Tibial artery (tissue), 4 donors: ENCODE measurements around the gene SMIM17.

Source experiments
- DNase-seq, 2 donors: peaks; one replicate each; pipeline ENCODE4 v3.0.0-alpha.2; 2019
- H3K27ac ChIP-seq, 2 donors: fragments of 200-600 bp; sonication (generic) in 1 of 2; 1 replicate in 1 of 2; 2 replicates in 1 of 2; pipeline ENCODE4 v1.5.1; 2018 to 2019; ENCODE audit warnings: mild to moderate bottlenecking in 1 of 2
- H3K27me3 ChIP-seq, 2 donors: fragments of 200-600 bp; sonication (generic) in 1 of 2; one replicate each; pipeline versions ENCODE4 v1.5.1 to v1.6.0; 2016 to 2019
- H3K36me3 ChIP-seq, 3 donors: fragments of 200-600 bp; sonication (generic) in 2 of 3; one replicate each; pipeline ENCODE4 v1.5.1; 2016 to 2019; ENCODE audit warnings: mild to moderate bottlenecking in 2 of 3
- H3K4me1 ChIP-seq, 4 donors: fragments of 200-600 bp; sonication (generic) in 2 of 4; 1 replicate in 3 of 4; 2 replicates in 1 of 4; pipeline ENCODE4 v1.5.1; 2016 to 2019
- H3K4me3 ChIP-seq, 2 donors: fragments of 200-600 bp; sonication (generic) in 1 of 2; 1 replicate in 1 of 2; 2 replicates in 1 of 2; pipeline ENCODE4 v1.5.1; 2018 to 2019; ENCODE audit warnings: mild to moderate bottlenecking in 2 of 2
- H3K9me3 ChIP-seq, 3 donors: fragments of 200-600 bp; sonication (generic) in 1 of 3; one replicate each; pipeline ENCODE4 v1.5.1; 2016 to 2019
- intact Hi-C: fragments of 100-400 bp; cut with DNase I; formaldehyde crosslinking; loops from one replicate; pipeline ENCODE4 v1.15.0; 2023; ENCODE audit warnings: low total_unique reads
- TF ChIP-seq, protein P1 (sequence below), 2 experiments: fragments of 200-600 bp in 1 of 2; fragments of 450-650 bp in 1 of 2; IDR thresholded peaks; one replicate each; pipeline ENCODE4 v1.5.1; 2017 to 2019; ENCODE audit warnings: antibody characterized with exemption in 2 of 2, mild to moderate bottlenecking in 1 of 2, moderate library complexity in 1 of 2

Gene SMIM17

DNA sequence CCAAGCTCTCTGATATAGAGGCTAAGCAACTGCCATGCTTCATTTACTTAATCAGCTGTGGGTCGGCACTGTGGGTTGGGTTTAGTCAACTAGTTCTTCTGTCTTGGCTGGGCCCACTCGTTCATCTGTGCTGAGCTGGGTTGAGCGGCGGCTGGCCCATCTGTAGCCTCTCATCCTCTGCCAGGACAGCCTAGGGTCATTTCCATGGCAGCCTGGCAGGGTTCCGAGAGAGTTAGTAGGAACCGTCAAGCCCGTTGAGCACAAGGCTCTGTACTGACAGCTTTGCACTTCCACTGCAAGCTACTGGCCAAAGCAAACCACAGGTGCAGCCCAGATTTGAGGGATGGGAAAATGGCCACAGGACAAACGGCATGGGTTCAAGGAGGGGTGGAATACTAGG lies 35.2 kb downstream of the SMIM17 start:
- DNase-seq, result no peak
- Histone ChIP-seq H3K36me3 (no peaks in the 10 kb centered on the region), H3K9me3 (no peaks in the 10 kb centered on the region), H3K27ac (no peak overlapping the region), H3K27me3 (no peaks in the 10 kb centered on the region), H3K4me3 (no peak overlapping the region), H3K4me1 (no peaks in the 10 kb centered on the region)
- TF ChIP-seq, protein P1, sequence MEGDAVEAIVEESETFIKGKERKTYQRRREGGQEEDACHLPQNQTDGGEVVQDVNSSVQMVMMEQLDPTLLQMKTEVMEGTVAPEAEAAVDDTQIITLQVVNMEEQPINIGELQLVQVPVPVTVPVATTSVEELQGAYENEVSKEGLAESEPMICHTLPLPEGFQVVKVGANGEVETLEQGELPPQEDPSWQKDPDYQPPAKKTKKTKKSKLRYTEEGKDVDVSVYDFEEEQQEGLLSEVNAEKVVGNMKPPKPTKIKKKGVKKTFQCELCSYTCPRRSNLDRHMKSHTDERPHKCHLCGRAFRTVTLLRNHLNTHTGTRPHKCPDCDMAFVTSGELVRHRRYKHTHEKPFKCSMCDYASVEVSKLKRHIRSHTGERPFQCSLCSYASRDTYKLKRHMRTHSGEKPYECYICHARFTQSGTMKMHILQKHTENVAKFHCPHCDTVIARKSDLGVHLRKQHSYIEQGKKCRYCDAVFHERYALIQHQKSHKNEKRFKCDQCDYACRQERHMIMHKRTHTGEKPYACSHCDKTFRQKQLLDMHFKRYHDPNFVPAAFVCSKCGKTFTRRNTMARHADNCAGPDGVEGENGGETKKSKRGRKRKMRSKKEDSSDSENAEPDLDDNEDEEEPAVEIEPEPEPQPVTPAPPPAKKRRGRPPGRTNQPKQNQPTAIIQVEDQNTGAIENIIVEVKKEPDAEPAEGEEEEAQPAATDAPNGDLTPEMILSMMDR (IDR thresholded peaks at IDR 0.05), result no peak
- intact Hi-C loops, result no loop called here

DNA sequence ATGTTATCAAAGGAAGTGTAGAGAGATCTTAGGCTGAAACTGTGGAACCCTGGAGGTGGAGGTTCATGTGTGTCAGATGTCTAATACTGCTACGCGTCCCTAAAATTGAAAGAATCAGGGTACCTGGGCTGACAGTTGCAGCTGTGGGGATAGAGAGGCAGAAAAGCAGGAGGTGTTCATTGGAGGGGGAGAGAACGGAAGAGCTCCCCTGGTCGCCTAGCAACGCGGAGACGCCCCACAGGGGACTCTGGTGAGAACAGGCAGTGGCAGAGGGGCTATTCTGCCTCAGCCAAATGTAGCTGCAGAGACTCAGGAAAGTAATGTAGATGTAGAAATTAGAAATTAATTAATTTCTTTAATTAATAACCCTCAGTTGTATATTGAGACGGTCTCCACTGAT lies 38.7 kb downstream of the SMIM17 start:
- no peaks in the 10 kb centered on the region for H3K36me3 ChIP-seq
- TF ChIP-seq, protein P1 (IDR thresholded peaks at IDR 0.05), result no peak
- DNase-seq, result no peak
- no peaks in the 10 kb centered on the region for H3K9me3 ChIP-seq
- H3K4me3 ChIP-seq, result no peak overlapping the region
- H3K27ac ChIP-seq, result no peak overlapping the region
- no peaks in the 10 kb centered on the region for H3K27me3 ChIP-seq
- intact Hi-C loops, result no loop called here
- H3K4me1 ChIP-seq, result no peaks in the 10 kb centered on the region

DNA sequence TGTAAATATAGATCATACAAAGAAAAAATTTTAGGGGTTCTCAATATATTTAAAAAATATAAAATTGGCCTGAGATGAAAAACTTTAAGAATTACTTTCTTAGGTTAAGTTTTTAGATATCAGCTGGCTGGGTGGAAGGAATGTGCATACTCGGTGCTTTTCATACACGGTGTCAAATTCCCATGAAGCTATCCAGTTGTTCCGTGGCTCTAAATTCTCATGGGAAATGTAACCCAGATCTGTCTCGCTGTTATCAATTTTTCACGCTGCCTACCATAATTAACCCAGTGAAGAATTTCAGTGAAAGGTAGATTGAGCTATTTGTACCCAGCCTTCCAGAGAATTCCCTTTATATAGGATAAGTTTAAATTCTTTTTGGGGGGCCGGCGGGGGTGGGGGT lies 40.2 kb downstream of the SMIM17 start:
- Histone ChIP-seq H3K4me3 (no peak overlapping the region), H3K9me3 (no peaks in the 10 kb centered on the region), H3K27ac (no peak overlapping the region), H3K4me1 (no peaks in the 10 kb centered on the region), H3K27me3 (no peaks in the 10 kb centered on the region), H3K36me3 (no peaks in the 10 kb centered on the region)
- DNase-seq, result no peak
- TF ChIP-seq, protein P1 (IDR thresholded peaks at IDR 0.05), result no peak
- intact Hi-C loops, result no loop called here

DNA sequence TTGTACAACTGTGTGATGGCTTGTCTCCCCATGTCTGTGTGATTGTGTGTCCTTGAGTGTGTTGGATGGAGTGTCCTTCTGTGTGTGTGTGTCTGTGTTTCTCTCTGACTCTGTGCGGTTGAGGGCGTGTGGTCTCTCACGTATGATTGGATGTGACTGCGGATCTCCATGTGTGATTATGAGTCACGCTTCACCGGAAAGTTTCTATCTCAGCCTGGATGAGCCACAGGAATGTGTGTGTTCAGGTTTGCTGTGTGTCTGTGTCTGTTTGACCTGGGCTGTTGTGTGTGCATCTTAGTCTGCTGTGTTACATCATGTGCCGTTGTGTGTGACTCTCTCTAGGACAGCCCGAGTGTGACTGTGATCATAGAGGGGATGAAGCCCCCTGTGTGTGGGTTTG lies 44.1 kb downstream of the SMIM17 start:
- H3K27ac ChIP-seq, result no peak overlapping the region
- H3K4me3 ChIP-seq, result no peak overlapping the region
- intact Hi-C loops, result no loop called here
- no peaks in the 10 kb centered on the region for H3K4me1 ChIP-seq
- TF ChIP-seq, protein P1 (IDR thresholded peaks at IDR 0.05), result no peak
- no peak for DNase-seq
- H3K9me3 ChIP-seq, result no peaks in the 10 kb centered on the region
- H3K27me3 ChIP-seq, result no peaks in the 10 kb centered on the region
- no peaks in the 10 kb centered on the region for H3K36me3 ChIP-seq

DNA sequence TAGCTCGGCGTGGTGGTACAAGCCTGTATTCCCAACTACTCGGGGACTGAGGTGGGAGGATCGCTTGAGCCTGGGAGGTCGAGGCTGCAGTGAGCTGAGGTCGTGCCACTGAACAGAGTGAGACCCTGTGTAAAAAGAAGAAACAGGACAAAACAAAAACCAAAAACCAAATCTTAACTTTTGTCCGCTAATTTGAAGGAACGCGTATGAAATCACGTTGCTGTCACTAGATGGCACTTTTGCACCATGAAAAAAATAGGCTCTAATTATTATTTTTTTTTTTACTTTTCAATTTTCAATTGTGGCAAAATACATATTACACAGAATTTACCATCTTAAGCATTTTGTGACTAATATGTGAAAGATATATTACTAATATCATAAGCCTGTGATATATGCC lies 46.2 kb downstream of the SMIM17 start:
- intact Hi-C loops, result no loop called here

More for the DNA sequence above, 46.2 kb downstream of the SMIM17 start:
- H3K36me3 ChIP-seq, result peaks cover 0 to 4% (median 0%) of the 10 kb centered on the region in 3 donors
- H3K27me3 ChIP-seq, result no peaks in the 10 kb centered on the region
- no peak overlapping the region for H3K27ac ChIP-seq
- TF ChIP-seq, protein P1 (IDR thresholded peaks at IDR 0.05), result no peak
- no peaks in the 10 kb centered on the region for H3K9me3 ChIP-seq
- no peak overlapping the region for H3K4me3 ChIP-seq
- no peak for DNase-seq
- H3K4me1 ChIP-seq, result no peaks in the 10 kb centered on the region
